ENCODE measurements around the gene UST. TPM values are rescaled to one million over a fixed set of nuclear protein-coding genes. Genes with fewer than 3 reads are reported as not detected.

UST gene
- polyA plus RNA-seq, 1 donor from 2014 or later = 7.5 TPM

DNA sequence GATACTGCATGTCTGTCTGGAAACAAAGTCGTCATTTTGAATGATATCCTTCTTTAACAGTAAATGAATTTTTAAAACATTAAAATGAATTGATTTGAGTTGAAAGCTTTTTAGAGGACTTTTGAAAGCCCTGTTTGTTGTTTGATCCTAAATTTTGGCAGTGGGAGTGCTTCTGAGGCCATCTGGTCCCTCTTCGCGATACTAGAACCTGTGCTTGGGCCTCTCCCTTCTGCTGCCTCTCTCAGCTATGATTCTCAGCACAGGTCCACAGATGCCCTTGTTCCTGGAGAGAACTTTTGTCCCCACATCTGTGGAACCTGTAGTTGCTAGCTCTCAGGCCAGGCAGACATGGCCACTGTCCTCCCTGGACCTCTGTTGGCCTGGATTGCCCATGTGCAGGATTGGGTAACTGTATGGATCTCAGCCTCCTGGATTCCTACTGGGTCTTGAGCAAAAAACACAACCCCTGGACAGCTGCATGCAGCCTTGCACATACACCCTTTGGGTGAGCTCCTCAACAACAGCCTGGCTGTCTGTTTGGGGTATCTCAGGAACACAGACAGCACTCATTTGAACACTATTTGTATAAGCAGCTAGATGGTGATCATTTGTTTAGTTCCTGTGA, 21.9 kb downstream of the UST start:
- Histone ChIP-seq H3K4me3 (ENCODE audit: low read length) (no peak overlapping the region), H4K20me1 (ENCODE audit: insufficient read depth) (no peaks in the 10 kb centered on the region), H3K4me2 (ENCODE audit: low read length) (no peak overlapping the region), H3K9me3 (ENCODE audit: low read length) (no peaks in the 10 kb centered on the region), H3K27me3 (ENCODE audit: insufficient read depth, low read depth, low read length) (no peaks in the 10 kb centered on the region), H3K27ac (ENCODE audit: low read length) (no peak overlapping the region), H2AFZ (ENCODE audit: low read depth, low read length) (no peak overlapping the region), H3K9ac (ENCODE audit: low read length) (no peak overlapping the region), H3F3A (ENCODE audit: insufficient read depth, low read length, poor library complexity, severe bottlenecking) (no peaks in the 10 kb centered on the region), H3K79me2 (replicated peaks; ENCODE audit: insufficient read depth, low read length) (peaks cover 5% of the 10 kb centered on the region), H3K9me2 (ENCODE audit: insufficient read depth, low read length) (no peaks in the 10 kb centered on the region), H3K36me3 (ENCODE audit: insufficient read depth, low read length) (no peaks in the 10 kb centered on the region)
- TF ChIP-seq, protein P1, sequence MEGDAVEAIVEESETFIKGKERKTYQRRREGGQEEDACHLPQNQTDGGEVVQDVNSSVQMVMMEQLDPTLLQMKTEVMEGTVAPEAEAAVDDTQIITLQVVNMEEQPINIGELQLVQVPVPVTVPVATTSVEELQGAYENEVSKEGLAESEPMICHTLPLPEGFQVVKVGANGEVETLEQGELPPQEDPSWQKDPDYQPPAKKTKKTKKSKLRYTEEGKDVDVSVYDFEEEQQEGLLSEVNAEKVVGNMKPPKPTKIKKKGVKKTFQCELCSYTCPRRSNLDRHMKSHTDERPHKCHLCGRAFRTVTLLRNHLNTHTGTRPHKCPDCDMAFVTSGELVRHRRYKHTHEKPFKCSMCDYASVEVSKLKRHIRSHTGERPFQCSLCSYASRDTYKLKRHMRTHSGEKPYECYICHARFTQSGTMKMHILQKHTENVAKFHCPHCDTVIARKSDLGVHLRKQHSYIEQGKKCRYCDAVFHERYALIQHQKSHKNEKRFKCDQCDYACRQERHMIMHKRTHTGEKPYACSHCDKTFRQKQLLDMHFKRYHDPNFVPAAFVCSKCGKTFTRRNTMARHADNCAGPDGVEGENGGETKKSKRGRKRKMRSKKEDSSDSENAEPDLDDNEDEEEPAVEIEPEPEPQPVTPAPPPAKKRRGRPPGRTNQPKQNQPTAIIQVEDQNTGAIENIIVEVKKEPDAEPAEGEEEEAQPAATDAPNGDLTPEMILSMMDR (IDR thresholded peaks at IDR 0.05; ENCODE audit: poor library complexity, severe bottlenecking) = no peak
- TF ChIP-seq TAF1 (IDR thresholded peaks at IDR 0.05; ENCODE audit: low read depth) = no peak
- TF ChIP-seq EZH2 (IDR thresholded peaks at IDR 0.05; ENCODE audit: borderline replicate concordance, insufficient read depth, low read length, poor library complexity, severe bottlenecking) = no peak
- no peak for TF ChIP-seq POLR2AphosphoS5 (IDR thresholded peaks at IDR 0.05)

DNA sequence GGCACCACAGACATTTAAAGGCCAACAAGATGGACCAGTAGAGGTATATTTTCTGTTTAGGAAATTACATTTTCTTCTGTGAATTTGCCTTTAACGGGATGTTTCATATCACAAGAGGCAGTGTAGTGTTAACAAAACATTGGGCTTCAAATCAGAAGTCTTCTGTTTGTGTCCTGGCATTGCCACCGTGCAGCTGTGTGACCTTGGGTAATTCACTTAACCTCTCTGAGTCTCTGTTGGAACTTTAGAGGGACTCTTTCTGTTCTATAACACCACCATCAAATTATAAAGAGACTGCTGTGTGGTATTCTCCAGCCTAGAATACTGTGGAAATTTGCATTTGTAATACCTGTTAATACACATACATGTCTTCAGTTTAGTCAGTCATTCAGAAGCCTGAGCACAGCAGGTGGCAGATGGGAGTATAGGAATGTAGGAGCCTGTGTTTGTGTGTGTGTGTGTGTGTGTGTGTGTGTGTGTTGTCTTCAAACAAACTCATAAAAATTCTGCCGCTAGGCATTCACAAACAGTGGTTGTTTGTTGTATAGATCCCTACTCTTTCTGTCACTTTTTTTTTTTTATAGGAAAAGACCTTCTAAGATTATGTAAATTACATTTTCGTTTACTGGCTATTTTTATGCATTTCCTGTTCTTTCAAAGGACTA, 22.6 kb downstream of the UST start:
- Histone ChIP-seq H3K9ac (ENCODE audit: low read length) (no peak overlapping the region), H4K20me1 (ENCODE audit: insufficient read depth) (no peaks in the 10 kb centered on the region), H3K9me3 (ENCODE audit: low read length) (no peaks in the 10 kb centered on the region), H2AFZ (ENCODE audit: low read depth, low read length) (no peak overlapping the region), H3K4me2 (ENCODE audit: low read length) (no peak overlapping the region), H3K4me3 (ENCODE audit: low read length) (no peak overlapping the region), H3K36me3 (ENCODE audit: insufficient read depth, low read length) (no peaks in the 10 kb centered on the region), H3F3A (ENCODE audit: insufficient read depth, low read length, poor library complexity, severe bottlenecking) (no peaks in the 10 kb centered on the region), H3K9me2 (ENCODE audit: insufficient read depth, low read length) (no peaks in the 10 kb centered on the region), H3K79me2 (replicated peaks; ENCODE audit: insufficient read depth, low read length) (peaks cover 5% of the 10 kb centered on the region), H3K27me3 (ENCODE audit: insufficient read depth, low read depth, low read length) (no peaks in the 10 kb centered on the region), H3K27ac (ENCODE audit: low read length) (no peak overlapping the region)
- TF ChIP-seq SMC3 (conservative IDR thresholded peaks at IDR 0.05; ENCODE audit: poor library complexity) (no peak), EZH2 (IDR thresholded peaks at IDR 0.05; ENCODE audit: borderline replicate concordance, insufficient read depth, low read length, poor library complexity, severe bottlenecking) (no peak), MXI1 (conservative IDR thresholded peaks at IDR 0.05; ENCODE audit: poor library complexity, severe bottlenecking) (no peak), EP300 (conservative IDR thresholded peaks at IDR 0.05; ENCODE audit: poor library complexity, severe bottlenecking) (no peak), TAF1 (IDR thresholded peaks at IDR 0.05; ENCODE audit: low read depth) (no peak), RAD21 (conservative IDR thresholded peaks at IDR 0.05) (no peak), POLR2AphosphoS5 (IDR thresholded peaks at IDR 0.05) (no peak)
- TF ChIP-seq, protein P2, sequence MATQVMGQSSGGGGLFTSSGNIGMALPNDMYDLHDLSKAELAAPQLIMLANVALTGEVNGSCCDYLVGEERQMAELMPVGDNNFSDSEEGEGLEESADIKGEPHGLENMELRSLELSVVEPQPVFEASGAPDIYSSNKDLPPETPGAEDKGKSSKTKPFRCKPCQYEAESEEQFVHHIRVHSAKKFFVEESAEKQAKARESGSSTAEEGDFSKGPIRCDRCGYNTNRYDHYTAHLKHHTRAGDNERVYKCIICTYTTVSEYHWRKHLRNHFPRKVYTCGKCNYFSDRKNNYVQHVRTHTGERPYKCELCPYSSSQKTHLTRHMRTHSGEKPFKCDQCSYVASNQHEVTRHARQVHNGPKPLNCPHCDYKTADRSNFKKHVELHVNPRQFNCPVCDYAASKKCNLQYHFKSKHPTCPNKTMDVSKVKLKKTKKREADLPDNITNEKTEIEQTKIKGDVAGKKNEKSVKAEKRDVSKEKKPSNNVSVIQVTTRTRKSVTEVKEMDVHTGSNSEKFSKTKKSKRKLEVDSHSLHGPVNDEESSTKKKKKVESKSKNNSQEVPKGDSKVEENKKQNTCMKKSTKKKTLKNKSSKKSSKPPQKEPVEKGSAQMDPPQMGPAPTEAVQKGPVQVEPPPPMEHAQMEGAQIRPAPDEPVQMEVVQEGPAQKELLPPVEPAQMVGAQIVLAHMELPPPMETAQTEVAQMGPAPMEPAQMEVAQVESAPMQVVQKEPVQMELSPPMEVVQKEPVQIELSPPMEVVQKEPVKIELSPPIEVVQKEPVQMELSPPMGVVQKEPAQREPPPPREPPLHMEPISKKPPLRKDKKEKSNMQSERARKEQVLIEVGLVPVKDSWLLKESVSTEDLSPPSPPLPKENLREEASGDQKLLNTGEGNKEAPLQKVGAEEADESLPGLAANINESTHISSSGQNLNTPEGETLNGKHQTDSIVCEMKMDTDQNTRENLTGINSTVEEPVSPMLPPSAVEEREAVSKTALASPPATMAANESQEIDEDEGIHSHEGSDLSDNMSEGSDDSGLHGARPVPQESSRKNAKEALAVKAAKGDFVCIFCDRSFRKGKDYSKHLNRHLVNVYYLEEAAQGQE (IDR thresholded peaks at IDR 0.05; ENCODE audit: borderline replicate concordance) = no peak
- TF ChIP-seq, protein P1 (IDR thresholded peaks at IDR 0.05; ENCODE audit: poor library complexity, severe bottlenecking) = no peak
